ENCODE data around the gene BRICD5. TPM values are rescaled to one million over a fixed set of nuclear protein-coding genes. Genes with fewer than 3 reads are reported as not detected.
A peak's percentile ranks its signal among the peaks of the same experiment; 100 is the strongest.

The BRICD5 gene
- total RNA-seq, 1 experiment from 2014 or later, result 4.8 TPM

DNA sequence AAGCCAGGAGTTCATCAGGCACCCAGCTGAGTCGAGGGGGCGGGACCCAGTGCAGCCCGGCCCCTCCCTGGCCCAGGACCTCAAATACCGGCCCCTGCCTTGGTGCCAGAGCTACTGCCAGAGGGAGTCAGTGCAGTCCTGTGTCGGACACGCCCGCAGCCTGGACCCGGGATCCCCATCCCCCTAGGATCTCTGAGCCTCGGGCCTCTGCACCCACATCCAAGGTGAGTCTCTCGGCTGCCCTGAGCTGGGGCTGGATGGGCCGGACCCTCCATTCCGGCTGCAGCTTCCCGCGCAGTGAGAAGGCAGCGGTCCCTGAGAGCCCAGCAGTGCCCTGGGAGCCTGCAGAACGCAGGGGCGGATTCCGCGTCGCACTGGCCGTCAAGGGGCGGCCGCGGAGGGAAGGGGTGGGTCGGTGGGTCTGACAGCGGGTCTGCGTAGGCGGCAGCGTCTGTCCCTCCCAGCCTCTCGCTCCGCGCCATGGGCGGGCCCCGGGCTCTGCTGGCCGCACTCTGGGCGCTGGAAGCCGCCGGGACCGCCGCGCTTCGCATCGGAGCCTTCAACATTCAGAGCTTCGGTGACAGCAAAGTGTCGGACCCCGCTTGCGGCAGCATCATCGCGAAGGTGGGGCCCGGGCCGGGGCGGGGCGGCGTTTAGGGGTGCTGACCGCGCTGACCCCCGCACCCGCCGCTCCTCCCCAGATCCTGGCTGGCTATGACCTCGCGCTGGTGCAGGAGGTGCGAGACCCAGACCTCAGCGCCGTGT is 25.9 kb upstream of the BRICD5 start, which contains the start of gene DNASE1L2:
Gene DNASE1L2, plus strand, starts transcription at position 108 of the 765 bp plus-strand sequence. Its CDS starts 373 bp downstream, at position 481.
- no peak for TF ChIP-seq EZH2phosphoT487 (IDR thresholded peaks at IDR 0.05; ENCODE audit: borderline replicate concordance, low read length)
- TF ChIP-seq EZH2 (IDR thresholded peaks at IDR 0.05; ENCODE audit: low read length, unreplicated experiment), result no peak
- TF ChIP-seq, protein P1, sequence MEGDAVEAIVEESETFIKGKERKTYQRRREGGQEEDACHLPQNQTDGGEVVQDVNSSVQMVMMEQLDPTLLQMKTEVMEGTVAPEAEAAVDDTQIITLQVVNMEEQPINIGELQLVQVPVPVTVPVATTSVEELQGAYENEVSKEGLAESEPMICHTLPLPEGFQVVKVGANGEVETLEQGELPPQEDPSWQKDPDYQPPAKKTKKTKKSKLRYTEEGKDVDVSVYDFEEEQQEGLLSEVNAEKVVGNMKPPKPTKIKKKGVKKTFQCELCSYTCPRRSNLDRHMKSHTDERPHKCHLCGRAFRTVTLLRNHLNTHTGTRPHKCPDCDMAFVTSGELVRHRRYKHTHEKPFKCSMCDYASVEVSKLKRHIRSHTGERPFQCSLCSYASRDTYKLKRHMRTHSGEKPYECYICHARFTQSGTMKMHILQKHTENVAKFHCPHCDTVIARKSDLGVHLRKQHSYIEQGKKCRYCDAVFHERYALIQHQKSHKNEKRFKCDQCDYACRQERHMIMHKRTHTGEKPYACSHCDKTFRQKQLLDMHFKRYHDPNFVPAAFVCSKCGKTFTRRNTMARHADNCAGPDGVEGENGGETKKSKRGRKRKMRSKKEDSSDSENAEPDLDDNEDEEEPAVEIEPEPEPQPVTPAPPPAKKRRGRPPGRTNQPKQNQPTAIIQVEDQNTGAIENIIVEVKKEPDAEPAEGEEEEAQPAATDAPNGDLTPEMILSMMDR (conservative IDR thresholded peaks at IDR 0.05; ENCODE audit: low read depth, low read length), result no peak
- Histone ChIP-seq H3K4me2 (ENCODE audit: low read length) (no peak within 1 kb of the TSS), H3K4me1 (ENCODE audit: insufficient read depth, low read length) (no peaks in the 10 kb centered on the region), H3K79me2 (ENCODE audit: low read length) (no peaks in the 10 kb centered on the region), H3K27ac (ENCODE audit: low read length) (no peak within 1 kb of the TSS), H3K9ac (ENCODE audit: low read length) (no peak within 1 kb of the TSS), H3K9me3 (ENCODE audit: low read length) (no peaks in the 10 kb centered on the region), H3K27me3 (ENCODE audit: low read length) (no peaks in the 10 kb centered on the region), H2AFZ (ENCODE audit: low read length) (no peak within 1 kb of the TSS), H3K36me3 (ENCODE audit: low read depth, low read length) (no peaks in the 10 kb centered on the region), H3F3A (ENCODE audit: low read length, unreplicated experiment) (no peaks in the 10 kb centered on the region), H4K20me1 (ENCODE audit: low read length) (no peaks in the 10 kb centered on the region), H3K9me2 (replicated peaks; ENCODE audit: low read length) (no peaks in the 10 kb centered on the region), H3K4me3 (ENCODE audit: low read length) (no peak within 1 kb of the TSS)
- no TSS peak for BruUV-seq (replicated peaks)
- peak; percentile 52 for ATAC-seq
- ChIA-PET POLR2A (ENCODE audit: unreplicated experiment) (no interaction called here), CTCF (no interaction called here)
- intact Hi-C loops (cut with micrococcal nuclease), result no loop called here
- DNase-seq, result peak; percentile 14

DNA sequence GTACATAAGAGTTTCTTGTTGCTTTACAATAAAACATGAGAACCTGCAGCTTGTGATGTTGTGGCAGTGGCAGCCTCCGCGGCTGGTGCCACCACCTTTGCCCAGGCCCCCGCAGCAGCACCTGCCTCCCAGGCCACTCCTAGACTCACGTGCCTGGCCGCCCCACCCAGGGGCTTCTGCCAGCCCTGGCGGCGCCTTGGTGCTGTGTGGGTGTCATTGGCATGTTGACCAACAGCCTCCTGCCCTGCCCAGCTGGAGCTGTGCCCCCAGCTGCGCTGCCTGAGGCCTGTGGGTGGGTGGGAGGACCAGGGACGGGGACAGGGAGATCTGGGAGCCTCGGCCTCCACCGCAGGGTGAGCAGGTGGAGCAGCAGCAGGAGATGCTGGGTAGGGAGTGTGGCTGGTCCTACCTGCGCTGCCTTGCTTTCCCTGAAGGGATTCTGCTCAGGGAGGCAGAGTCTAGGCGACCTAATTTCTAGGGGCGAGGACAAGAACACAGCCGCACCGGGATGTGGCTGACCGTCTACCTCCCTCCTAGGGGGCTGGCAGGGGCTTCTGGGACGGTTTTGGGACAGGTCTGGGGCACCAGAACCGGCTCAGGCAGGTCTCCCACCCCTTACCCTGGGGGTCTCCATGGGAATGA is 25.2 kb upstream of the BRICD5 start:
- Histone ChIP-seq H3K27me3 (ENCODE audit: low read length) (no peaks in the 10 kb centered on the region), H4K20me1 (ENCODE audit: low read length) (no peaks in the 10 kb centered on the region), H3K36me3 (ENCODE audit: low read depth, low read length) (no peaks in the 10 kb centered on the region), H3K4me2 (ENCODE audit: low read length) (no peak overlapping the region), H3K9me3 (ENCODE audit: low read length) (no peaks in the 10 kb centered on the region), H3K79me2 (ENCODE audit: low read length) (no peaks in the 10 kb centered on the region), H3K27ac (ENCODE audit: low read length) (no peak overlapping the region), H3F3A (ENCODE audit: low read length, unreplicated experiment) (no peaks in the 10 kb centered on the region), H3K9me2 (replicated peaks; ENCODE audit: low read length) (no peaks in the 10 kb centered on the region), H3K9ac (ENCODE audit: low read length) (no peak overlapping the region), H3K4me3 (ENCODE audit: low read length) (no peak overlapping the region), H2AFZ (ENCODE audit: low read length) (no peak overlapping the region), H3K4me1 (ENCODE audit: insufficient read depth, low read length) (no peaks in the 10 kb centered on the region)
- DNase-seq, result no peak
- intact Hi-C loops (cut with micrococcal nuclease), result no loop called here
- no TSS peak for BruUV-seq (replicated peaks)
- POLR2A ChIA-PET (ENCODE audit: unreplicated experiment), result interaction anchor here (0.6 kb wide), 1 partner anchor 10 kb away, joined by 3 read pairs; no protein-coding TSS in a partner anchor
- CTCF ChIA-PET, result no interaction called here
- ATAC-seq, result peak; percentile 9; the same call in 1 of the 2 replicates
- TF ChIP-seq, protein P1 (conservative IDR thresholded peaks at IDR 0.05; ENCODE audit: low read depth, low read length), result no peak
- TF ChIP-seq EZH2 (IDR thresholded peaks at IDR 0.05; ENCODE audit: low read length, unreplicated experiment) (no peak), EZH2phosphoT487 (IDR thresholded peaks at IDR 0.05; ENCODE audit: borderline replicate concordance, low read length) (no peak)
